Esophagus (tissue), 2 donors: Measurements from ENCODE around the gene CNNM1. TPM values are rescaled to one million over a fixed set of nuclear protein-coding genes. Genes with fewer than 3 reads are reported as not detected.

ENCODE experiments used
- H3K27ac ChIP-seq, 2 donors: one replicate each; pipeline ENCODE4 v1.5.1; 2013; ENCODE audit warnings: low read depth in 2 of 2, mild to moderate bottlenecking in 2 of 2, inconsistent platforms in 1 of 2, low read length in 1 of 2, moderate library complexity in 1 of 2
- H3K27me3 ChIP-seq, 2 donors: one replicate each; pipeline ENCODE4 v1.6.1; 2013; ENCODE audit warnings: low read length in 2 of 2, control low read depth in 1 of 2, mild to moderate bottlenecking in 1 of 2; ENCODE audit not compliant: insufficient read depth in 2 of 2, control insufficient read depth in 1 of 2
- H3K36me3 ChIP-seq, 2 donors: one replicate each; pipeline ENCODE4 v1.6.1; 2013; ENCODE audit warnings: low read length in 1 of 2; ENCODE audit not compliant: control insufficient read depth in 2 of 2, insufficient read depth in 2 of 2
- H3K4me1 ChIP-seq, 2 donors: one replicate each; pipeline ENCODE4 v1.6.1; 2013; ENCODE audit warnings: low read length in 1 of 2; ENCODE audit not compliant: control insufficient read depth in 2 of 2, insufficient read depth in 2 of 2
- H3K4me3 ChIP-seq, 2 donors: one replicate each; pipeline ENCODE4 v1.5.1; 2013; ENCODE audit warnings: low read length in 2 of 2, mild to moderate bottlenecking in 2 of 2, low read depth in 1 of 2, moderate library complexity in 1 of 2
- H3K9me3 ChIP-seq, 2 donors: one replicate each; pipeline ENCODE4 v1.6.1; 2013; ENCODE audit warnings: mild to moderate bottlenecking in 2 of 2, low read depth in 1 of 2, low read length in 1 of 2, moderate library complexity in 1 of 2; ENCODE audit not compliant: control insufficient read depth in 2 of 2, insufficient read depth in 1 of 2
- WGBS, 2 donors: extraction: QIAGEN DNeasy Blood & Tissue Kit; methylation state at CpG; one replicate each; pipeline ENCODE4 v1.1.7; 2013; 5-methylcytosine and 5-hydroxymethylcytosine counted together
- polyA plus RNA-seq, 2 donors: library from polyadenylated mRNA; stranded (reverse); fragments of 200-250 nt; gene quantifications; one replicate each; pipeline ENCODE4 v1.2.3, GENCODE V29; 2013
- donor health status: healthy with polysubstance abuse.
- donor health status: Bipolar disorder and iron deficiency.

CNNM1 gene
- polyA plus RNA-seq, 2 donors, result 0.61 to 0.81 TPM

GRCh38 chr10:99375426-99375825 is 46.3 kb downstream of the CNNM1 start:
- Histone ChIP-seq H3K4me1 (no peaks in the 10 kb centered on the region), H3K9me3 (no peaks in the 10 kb centered on the region), H3K27me3 (no peaks in the 10 kb centered on the region), H3K4me3 (no peak overlapping the region), H3K36me3 (no peaks in the 10 kb centered on the region), H3K27ac (no peak overlapping the region)

- no peaks in the 10 kb centered on the region for H3K27me3 ChIP-seq
- H3K27ac ChIP-seq, result no peak overlapping the region
- H3K36me3 ChIP-seq, result no peaks in the 10 kb centered on the region
- H3K4me1 ChIP-seq, result no peaks in the 10 kb centered on the region
- no peaks in the 10 kb centered on the region for H3K9me3 ChIP-seq
- 80 to 85% methylated on average over 1 of the region's 1 CpG for WGBS, 2 donors
- no peak overlapping the region for H3K4me3 ChIP-seq
Observed at GRCh38 chr10:99382176-99382575, 53.0 kb downstream of the CNNM1 start.

GRCh38 chr10:99387071-99387470 is 57.9 kb downstream of the CNNM1 start:
- Histone ChIP-seq H3K27me3 (no peaks in the 10 kb centered on the region), H3K27ac (no peak overlapping the region), H3K9me3 (no peaks in the 10 kb centered on the region), H3K36me3 (no peaks in the 10 kb centered on the region), H3K4me3 (no peak overlapping the region), H3K4me1 (no peaks in the 10 kb centered on the region)
- 73 to 78% methylated on average over 4 of the region's 4 CpGs for WGBS, 2 donors

GRCh38 chr10:99387541-99387940 is 58.4 kb downstream of the CNNM1 start:
- no peaks in the 10 kb centered on the region for H3K36me3 ChIP-seq
- no peaks in the 10 kb centered on the region for H3K27me3 ChIP-seq
- WGBS, 2 donors, result 85 to 89% methylated on average over 11 of the region's 11 CpGs
- H3K9me3 ChIP-seq, result no peaks in the 10 kb centered on the region
- no peak overlapping the region for H3K27ac ChIP-seq
- H3K4me3 ChIP-seq, result no peak overlapping the region
- no peaks in the 10 kb centered on the region for H3K4me1 ChIP-seq

GRCh38 chr10:99389729-99390480 is 60.7 kb downstream of the CNNM1 start:
- Histone ChIP-seq H3K27ac (no peak overlapping the region), H3K4me1 (no peaks in the 10 kb centered on the region), H3K4me3 (no peak overlapping the region), H3K36me3 (no peaks in the 10 kb centered on the region), H3K27me3 (no peaks in the 10 kb centered on the region), H3K9me3 (no peaks in the 10 kb centered on the region)
- 78 to 79% methylated on average over 9 of the region's 9 CpGs for WGBS, 2 donors

- no peaks in the 10 kb centered on the region for H3K4me1 ChIP-seq
- 92 to 94% methylated on average over 2 of the region's 2 CpGs for WGBS, 2 donors
- H3K27ac ChIP-seq, result no peak overlapping the region
- no peak overlapping the region for H3K4me3 ChIP-seq
- H3K36me3 ChIP-seq, result peaks cover 0 to 2% of the 10 kb centered on the region in 2 donors
- H3K9me3 ChIP-seq, result no peaks in the 10 kb centered on the region
- no peaks in the 10 kb centered on the region for H3K27me3 ChIP-seq
Observed at GRCh38 chr10:99391346-99391745, 62.2 kb downstream of the CNNM1 start.

GRCh38 chr10:99393036-99393435 is 63.9 kb downstream of the CNNM1 start:
- Histone ChIP-seq H3K27ac (no peak overlapping the region), H3K4me1 (no peaks in the 10 kb centered on the region), H3K4me3 (no peak overlapping the region), H3K9me3 (no peaks in the 10 kb centered on the region), H3K36me3 (peaks cover 2 to 3% of the 10 kb centered on the region in 2 donors), H3K27me3 (no peaks in the 10 kb centered on the region)
- 53 to 57% methylated on average over 2 of the region's 2 CpGs for WGBS, 2 donors

GRCh38 chr10:99393683-99394082 is 64.5 kb downstream of the CNNM1 start:
- no peaks in the 10 kb centered on the region for H3K4me1 ChIP-seq
- H3K27me3 ChIP-seq, result no peaks in the 10 kb centered on the region
- H3K36me3 ChIP-seq, result peaks cover 2 to 4% of the 10 kb centered on the region in 2 donors
- WGBS, 2 donors, result 80 to 83% methylated on average over 5 of the region's 5 CpGs
- no peak overlapping the region for H3K4me3 ChIP-seq
- H3K27ac ChIP-seq, result no peak overlapping the region
- no peaks in the 10 kb centered on the region for H3K9me3 ChIP-seq

- Histone ChIP-seq H3K4me3 (no peak overlapping the region), H3K36me3 (peaks cover 2 to 6% of the 10 kb centered on the region in 2 donors), H3K9me3 (no peaks in the 10 kb centered on the region), H3K27ac (no peak overlapping the region), H3K4me1 (no peaks in the 10 kb centered on the region), H3K27me3 (no peaks in the 10 kb centered on the region)
- WGBS, 2 donors, result 52 to 64% methylated on average over 8 of the region's 8 CpGs
Observed at GRCh38 chr10:99394256-99394655, 65.1 kb downstream of the CNNM1 start.

GRCh38 chr10:99394761-99395386 is 65.7 kb downstream of the CNNM1 start:
- Histone ChIP-seq H3K36me3 (peaks cover 2 to 6% of the 10 kb centered on the region in 2 donors), H3K27ac (no peak overlapping the region), H3K9me3 (no peaks in the 10 kb centered on the region), H3K4me3 (no peak overlapping the region), H3K4me1 (no peaks in the 10 kb centered on the region), H3K27me3 (no peaks in the 10 kb centered on the region)
- 67 to 78% methylated on average over 7 of the region's 7 CpGs for WGBS, 2 donors
